GM18909 (cell line): ENCODE data around the gene TSHZ2.
"Not testable (repeated sequence)": the region's sequence is repeated elsewhere in the genome, so short reads cannot be mapped to it uniquely, and the experiment has no call there.

Experiments
- ATAC-seq: cut with Tn5 transposase; IDR thresholded peaks from one replicate; pipeline ENCODE4 v1.9.1; 2021; ENCODE audit warnings: mild to moderate bottlenecking; ENCODE audit not compliant: unreplicated experiment, poor library complexity

TSHZ2 gene

GRCh38 chr20:53412577-53413185 lies 440.5 kb downstream of the TSHZ2 start:
- ATAC-seq = no peak

DNA sequence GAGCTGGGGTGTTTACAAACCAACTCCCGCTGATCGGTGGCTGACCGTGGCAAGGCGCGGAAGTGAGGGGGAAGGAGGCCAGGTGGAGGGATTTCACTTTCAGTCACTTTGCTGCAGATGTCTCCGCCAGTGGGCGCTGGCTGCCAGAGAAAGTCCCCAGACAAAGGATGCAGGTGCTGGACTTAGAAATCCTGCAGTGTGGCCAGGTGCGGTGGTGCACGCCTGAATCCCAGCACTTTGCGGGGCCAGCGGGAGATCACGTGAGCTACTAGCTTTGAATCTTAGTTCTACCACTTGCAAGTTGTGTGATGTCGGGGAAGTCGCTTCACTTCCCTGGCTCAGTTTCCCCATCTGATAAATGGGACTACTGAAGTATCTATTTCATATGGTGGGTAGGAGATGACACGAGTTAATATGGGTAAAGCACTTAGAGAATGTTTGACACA lies 441.1 kb downstream of the TSHZ2 start:
- peak; percentile 89 for ATAC-seq

GRCh38 chr20:53413845-53414244 lies 441.7 kb downstream of the TSHZ2 start:
- ATAC-seq = not testable (repeated sequence)

DNA sequence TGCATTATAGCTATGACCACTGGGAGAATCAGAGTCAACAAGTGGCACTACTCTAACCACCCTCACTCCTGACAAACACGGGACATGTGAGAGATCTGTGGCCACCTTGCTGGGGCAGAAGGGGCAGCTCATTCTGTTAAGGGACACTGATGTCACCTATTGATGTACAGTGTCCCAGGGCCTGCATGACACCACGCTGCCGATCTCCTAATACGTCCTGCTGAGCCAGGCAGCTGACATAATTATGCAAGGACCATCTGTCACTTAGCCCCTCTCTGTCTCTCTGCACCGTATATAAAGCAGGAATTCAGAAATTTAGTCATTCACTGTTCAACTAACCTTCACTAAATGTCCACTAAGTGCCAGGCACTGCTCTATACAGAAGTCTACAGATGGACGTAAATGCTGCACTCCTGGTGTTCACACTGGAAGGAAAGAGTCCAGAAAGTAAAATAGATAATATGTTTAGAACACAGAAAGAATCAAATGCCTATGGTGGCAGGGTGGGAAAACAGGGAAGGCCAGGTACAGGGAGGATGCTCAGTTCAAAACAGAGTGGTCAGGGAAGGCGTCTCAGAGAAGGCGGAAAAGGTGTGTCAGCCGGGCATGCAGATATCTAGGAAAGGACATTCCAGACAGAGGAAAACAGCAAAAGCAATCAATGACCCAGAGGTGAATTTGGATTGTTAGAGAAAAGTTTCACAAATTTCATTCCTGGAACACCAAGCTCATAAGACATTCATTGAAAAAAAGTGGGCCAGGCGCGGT lies 447.7 kb downstream of the TSHZ2 start:
- ATAC-seq = no peak

DNA sequence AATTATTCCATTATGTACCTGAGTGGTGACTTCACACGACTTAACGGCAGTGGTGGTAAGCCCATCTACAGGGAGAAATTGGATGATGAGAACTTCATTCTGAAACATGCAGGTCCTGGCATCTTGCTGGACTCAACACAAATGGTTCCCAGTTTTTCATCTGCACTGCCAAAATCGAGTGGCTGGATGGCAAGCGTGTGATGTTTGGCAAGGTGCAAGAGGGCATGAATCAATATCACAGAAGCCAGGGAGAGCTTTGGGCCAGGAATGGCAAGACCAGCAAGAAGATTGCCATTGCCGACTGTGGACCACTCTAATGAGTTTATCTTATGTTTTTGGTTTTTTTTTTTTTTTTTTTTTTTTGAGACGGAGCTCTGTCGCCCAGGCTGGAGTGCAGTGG lies 449.2 kb downstream of the TSHZ2 start:
- no peak for ATAC-seq

GRCh38 chr20:53422039-53422438 lies 449.9 kb downstream of the TSHZ2 start:
- ATAC-seq = no peak

DNA sequence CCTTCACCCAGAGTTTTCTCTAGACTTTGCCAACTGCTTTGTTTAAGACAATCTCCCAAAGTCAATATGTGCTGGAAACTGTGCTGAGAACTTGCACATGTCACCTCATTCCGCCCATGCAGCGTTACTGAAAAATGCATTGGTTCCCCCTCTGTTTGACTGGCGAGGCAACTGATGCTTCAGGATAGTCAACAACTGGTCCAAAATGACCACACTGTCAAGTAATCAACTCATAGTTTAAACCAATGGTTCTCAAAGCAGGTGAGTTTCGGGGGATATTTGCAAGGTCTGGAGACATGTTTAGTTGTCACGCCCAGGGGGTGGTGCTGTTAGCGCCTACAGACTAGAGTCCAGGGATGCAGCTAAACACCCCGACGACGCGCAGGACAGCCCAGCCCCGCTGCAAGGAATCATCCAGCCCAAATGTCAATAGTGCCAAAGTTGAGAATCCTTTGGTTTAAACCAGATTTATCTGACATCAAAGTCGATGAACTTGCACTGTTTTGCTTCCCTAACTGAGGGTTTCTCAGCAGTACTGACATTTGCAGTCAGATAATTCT lies 451.5 kb downstream of the TSHZ2 start:
- no peak for ATAC-seq

- ATAC-seq = no peak
These were observed 453.3 kb downstream of the TSHZ2 start for GRCh38 chr20:53425481-53425880.

DNA sequence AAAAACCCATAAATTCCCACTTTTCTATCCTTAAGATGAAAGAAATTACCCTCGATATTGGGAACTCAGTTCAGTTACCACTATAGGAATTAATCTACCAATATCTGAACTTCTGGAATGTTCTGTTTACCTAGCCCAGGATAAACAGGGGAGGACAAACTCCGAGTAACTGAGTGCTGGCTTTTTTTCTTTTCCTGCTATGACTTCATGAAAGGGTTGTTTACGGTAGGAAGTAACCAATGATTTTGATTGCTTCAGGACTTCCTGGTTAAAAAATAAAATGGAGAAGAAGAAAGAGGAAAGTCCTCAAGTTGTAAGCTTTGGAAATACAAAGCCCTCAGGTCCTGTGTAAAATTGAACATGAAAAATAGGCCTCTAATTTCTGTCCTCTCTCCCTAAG lies 453.8 kb downstream of the TSHZ2 start:
- no peak for ATAC-seq

DNA sequence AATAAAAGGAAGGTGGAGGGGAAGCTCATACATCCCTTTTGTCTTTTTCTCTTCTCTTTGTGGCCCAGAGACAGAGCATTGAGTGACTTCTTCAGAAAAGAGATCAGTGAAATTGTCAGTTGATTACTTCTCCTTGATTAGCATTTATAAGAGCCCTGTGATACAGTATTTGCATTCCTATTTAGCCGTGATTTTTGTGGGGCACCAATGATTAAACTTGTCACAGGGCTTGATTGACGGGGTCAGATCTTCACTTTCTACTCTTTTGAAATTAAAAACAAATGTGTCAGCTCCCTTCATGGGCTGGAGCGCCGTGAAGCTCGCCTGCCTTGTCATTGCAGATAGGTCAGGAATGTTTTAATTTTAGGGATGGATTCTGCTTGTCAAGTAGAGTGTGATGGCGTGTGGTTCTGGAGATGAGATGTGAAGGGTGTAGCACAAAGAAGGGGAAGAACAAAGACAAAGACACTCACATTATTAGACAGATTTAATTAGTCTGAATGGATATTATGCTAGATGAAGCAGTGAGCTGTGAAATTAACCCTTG lies 454.7 kb downstream of the TSHZ2 start:
- ATAC-seq = no peak

GRCh38 chr20:53427951-53428350 lies 455.8 kb downstream of the TSHZ2 start:
- no peak for ATAC-seq

DNA sequence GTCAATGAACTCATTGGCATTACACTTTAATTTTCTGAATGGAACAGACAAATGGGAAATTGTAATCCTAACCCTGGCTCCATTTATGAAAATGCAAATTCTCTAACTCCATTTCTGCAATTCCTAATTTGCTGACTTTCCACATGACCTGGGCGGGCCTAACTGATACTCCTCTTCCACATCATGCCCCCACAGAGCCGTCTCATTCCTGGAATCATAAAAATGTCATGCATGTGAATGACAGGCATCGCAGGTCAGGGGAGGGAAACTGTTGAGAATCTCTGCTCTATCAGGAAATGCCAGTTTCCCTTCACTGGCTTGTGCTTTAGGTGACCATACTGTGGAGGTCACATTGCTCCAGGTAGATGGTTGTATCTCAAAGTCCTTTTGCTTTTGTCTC lies 456.4 kb downstream of the TSHZ2 start:
- no peak for ATAC-seq

GRCh38 chr20:53428996-53429395 lies 456.8 kb downstream of the TSHZ2 start:
- ATAC-seq = no peak

DNA sequence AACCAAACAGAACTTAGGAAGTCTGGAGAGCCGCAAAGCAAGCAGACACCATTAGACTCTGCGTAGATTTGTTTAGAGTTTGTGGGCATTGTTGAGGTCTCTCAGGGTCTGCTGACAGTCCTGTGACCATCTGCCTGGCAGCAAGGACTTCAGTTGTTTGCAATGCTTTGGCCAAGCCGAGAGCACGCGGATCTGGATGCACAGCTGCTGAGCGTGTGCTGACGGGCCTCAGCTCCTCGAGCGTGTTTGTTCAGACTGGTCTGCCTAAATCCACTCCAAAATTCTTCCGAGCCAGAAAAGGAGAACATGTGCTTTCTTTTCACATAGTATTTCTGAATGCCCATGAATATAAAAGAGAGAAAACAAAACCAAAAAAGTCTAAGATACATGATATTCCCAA lies 462.5 kb downstream of the TSHZ2 start:
- no peak for ATAC-seq

DNA sequence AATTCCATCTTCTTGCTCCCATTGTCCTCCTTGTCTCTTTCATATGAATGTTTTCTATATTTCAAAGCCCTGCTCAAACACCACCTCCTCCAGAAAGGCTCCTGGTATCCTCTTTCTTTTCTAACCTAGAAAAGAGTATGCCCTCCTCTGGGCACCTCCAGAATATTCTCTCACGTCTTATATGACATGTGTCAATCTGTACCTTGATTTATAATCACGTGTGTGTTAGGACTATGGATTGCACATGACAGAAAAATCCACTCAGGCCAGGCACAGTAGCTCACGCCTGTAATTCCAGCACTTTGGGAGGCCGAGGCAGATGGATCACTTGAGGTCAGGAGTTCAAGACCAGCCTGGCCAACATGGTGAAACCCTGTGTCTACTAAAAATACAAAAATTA lies 464.8 kb downstream of the TSHZ2 start:
- not testable (repeated sequence) for ATAC-seq

DNA sequence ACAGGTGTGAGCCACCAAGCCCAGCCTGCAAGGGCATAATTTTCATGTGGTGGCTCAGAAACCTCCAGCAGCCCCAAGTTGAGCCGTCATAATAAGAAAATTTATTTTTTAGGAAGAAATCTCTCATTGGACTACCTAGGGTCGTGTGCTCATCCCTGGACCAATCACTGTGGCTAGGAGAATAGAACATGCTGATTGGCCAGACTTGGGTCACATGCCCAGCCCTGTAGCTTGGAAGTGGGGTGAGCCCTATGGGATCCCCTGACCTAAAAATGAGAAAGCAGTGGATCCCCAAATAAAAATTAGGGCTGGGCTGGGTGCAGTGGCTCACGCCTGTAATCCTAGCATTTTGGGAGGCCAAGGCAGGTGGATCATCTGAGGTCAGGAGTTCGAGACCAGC lies 466.2 kb downstream of the TSHZ2 start:
- no peak for ATAC-seq

DNA sequence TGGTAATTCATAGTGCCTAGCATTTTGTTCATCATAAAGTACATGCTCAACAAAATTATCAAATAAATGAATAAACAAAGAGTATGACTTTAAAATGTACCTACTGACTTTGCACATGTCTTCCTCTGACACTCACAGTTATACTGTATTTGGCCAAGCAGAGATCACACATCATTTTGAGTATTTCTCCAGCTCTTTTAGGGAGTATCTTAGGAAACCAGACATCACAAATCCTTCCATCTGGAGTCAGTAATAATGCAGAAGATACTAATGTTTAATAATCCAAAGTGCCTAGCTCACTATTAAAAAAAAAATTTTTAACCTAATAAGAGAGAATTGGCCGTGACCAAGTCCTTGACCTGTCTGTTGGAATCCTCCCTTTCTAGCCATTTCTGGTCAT lies 466.9 kb downstream of the TSHZ2 start:
- ATAC-seq = no peak

DNA sequence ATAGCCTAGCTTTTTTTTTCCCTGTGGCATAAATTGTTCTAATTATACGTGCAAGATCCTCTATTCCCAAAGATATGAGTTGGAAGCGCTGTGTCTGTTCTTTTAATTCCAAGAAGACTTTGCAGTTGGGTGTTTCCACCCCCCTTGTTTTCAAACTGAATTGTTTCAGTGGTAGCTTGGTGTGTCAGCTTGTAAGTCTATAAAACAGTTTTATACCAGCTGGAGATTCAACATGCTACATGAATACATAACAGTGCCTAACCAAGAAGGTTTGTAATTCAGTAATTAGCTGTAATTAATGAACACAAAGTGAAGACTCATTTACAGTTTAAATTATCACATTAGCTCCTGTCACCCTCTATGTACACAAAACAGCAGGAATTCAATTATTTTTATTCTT lies 467.5 kb downstream of the TSHZ2 start:
- ATAC-seq = no peak

- ATAC-seq = no peak
These were observed 472.4 kb downstream of the TSHZ2 start for GRCh38 chr20:53444401-53445149.

DNA sequence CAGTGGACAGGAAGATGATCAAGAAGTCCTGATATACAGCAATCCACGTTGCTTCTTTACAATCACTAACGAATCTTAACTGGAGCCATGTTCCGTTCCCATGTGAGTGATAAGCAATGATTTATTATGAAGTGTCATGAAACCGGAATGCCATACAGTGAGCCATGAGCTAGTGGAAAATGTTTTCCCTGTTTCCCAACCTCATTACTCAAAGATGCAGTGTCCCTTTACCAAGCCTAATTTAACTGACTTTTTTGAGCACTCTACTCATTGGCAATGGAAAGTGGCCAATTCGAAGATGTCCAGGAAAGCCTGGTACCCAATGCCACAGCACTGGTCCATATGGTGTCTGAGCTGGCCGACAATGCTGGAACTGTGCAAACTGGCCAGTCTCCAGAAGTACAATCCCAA lies 473.2 kb downstream of the TSHZ2 start:
- no peak for ATAC-seq

DNA sequence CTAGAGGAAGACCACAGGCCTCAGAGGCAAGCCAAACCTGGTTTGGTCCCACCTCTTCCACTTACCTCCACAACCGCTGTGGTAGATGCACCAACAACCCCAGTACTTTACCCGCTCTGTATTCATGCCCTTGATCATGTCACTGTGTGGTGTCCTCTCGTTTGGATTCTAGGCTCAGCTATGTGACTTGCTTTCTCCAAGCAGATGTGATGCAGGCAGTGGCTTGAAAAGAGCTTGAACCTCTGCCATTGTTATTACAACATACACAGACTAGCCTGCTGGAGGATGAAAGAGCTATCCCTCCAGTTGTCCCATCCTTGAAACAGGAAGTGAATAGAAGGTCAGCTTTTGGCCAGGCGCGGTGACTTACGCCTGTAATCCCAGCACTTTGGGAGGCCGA lies 473.8 kb downstream of the TSHZ2 start:
- ATAC-seq = no peak
